ENCODE data around the gene C5orf58.
A peak's percentile ranks its signal among the peaks of the same experiment; 100 is the strongest.

C5orf58 gene

DNA sequence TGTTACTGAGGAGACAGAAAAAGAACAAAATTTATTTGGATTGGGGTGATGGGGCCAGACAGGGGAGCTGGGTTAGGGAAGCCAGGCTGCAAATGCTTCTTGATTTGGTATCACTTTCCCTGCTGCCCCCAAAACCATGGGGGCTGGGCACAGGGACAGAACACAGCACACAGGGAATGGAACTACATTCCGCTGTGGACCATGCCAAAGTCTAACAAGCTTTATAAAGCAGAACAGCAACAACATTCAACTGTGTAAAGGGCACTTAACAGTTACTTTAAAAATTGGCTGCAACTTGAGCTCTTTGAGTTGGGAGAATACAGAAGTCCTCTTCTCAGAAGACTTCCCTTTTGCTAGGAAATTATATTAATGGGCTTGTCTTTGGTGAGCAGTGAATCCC is 23.8 kb downstream of the C5orf58 start:
- DNase-seq (ENCODE audit: low read depth, low spot score), result no peak

DNA sequence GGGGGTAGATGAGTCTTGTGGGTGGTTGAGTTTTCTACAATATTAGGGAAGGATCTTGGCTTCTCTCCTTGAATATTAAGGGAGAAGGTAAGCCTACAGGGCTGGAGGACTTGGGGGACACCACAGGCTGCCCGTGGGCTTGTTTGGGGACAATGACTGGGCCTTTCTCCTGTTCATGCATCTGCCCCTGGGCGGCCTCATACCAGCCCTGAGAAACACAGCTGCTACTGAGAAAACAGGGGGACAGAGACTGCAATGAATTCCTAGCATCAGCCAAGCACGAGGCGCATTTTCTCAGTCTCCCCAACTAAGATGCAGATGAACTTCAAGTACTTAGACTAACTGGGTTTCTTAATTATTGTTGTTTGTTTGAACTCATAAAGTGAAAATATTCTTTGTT is 24.6 kb downstream of the C5orf58 start:
- no peak for DNase-seq (ENCODE audit: low read depth, low spot score)

DNA sequence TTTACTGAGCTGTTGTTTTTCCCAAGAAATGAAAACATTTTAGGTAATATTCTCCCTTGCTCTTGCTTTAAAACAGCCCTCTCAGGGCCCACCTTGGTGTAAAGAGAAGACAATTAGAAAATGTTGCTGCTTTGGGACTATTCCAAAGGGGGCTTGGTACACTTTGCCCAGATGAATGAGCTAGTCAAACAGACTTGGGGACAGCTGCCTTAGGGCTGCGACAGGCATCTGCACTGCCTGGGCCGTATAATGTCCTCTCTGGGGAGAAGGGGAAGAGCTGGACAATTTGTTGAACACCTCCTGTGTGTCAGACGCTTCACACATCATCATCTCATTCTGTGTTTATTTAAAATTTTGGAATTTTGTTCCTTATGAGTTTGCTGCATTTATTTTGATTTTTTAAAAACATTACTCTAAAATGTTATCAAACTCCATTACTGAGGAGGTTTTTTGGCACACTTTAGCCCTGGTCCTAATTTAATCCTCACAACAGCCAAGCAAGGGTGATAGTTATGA is 28.8 kb downstream of the C5orf58 start:
- no peak for DNase-seq (ENCODE audit: low read depth, low spot score)

DNA sequence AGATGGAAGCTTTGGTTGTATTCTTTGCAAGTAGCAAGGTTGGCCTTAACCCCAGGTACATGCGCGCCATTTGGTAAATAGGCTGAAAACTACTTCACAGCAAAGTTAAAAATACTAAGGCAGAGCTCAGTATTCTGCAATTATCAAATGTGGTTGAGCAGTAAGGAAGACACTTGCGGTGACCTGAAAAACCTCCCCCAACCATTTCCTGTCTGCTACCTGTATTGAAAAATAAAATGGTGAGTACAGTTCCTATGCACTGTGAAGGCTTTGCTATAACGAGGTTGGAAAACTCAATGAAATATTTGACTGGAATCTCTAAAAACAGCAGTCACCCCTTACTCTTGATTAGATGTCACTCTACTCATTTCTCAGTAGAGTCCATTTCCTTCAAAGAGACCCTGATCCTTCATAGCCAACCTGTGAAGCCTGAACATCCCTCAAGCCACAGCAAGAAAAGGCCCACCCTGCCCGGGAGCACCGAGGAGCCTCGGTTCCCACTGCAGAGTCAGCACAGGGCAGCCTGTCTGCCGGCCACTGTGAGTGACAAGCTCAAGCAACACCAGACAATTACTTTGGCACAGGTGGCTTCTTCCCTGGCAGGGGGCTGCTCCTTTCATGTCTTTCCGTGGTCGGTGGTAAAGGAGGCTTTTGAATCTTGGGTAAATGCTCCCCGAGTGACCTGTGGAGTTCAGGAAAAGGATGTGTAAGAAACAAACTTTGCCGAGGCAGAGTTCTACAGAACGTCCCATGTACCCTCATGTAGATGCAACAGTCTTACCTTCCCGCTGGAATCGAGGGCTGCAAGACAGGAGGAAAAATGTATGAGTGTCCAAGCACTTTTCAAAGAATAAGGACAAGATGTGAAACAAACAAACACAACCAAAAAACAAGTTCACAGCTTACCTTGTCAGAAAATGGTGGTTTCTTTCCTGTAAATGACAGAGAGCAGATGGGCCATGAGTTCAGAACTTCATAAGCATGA is 29.6 kb downstream of the C5orf58 start:
- no peak for DNase-seq (ENCODE audit: low read depth, low spot score)

GRCh38 chr5:170263906-170264305 is 31.1 kb downstream of the C5orf58 start:
- DNase-seq (ENCODE audit: low read depth, low spot score), result no peak

DNA sequence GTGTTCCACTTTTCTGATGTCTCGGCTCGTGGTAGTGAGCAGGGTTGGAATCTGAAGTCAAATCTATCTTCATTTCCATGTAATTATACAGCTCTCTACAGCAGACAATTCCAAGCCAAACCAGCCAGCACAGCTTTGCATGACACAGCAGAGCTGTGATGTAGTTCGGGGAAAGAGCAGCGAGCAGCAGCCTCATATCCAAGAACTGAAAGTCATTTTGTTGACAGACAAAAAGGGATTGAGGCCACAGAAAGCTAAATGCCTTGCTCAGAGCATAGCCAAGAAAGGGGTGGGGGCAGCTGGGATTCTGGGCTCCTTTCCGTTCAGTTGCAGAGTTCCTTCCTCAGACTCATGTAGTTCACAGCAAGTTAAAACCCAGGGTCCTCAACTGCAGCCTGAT is 32.7 kb downstream of the C5orf58 start:
- DNase-seq (ENCODE audit: low read depth, low spot score), result peak; percentile 60

- peak; percentile 37 for DNase-seq (ENCODE audit: low read depth, low spot score)
Observed at GRCh38 chr5:170266570-170267381, 34.0 kb downstream of the C5orf58 start.

DNA sequence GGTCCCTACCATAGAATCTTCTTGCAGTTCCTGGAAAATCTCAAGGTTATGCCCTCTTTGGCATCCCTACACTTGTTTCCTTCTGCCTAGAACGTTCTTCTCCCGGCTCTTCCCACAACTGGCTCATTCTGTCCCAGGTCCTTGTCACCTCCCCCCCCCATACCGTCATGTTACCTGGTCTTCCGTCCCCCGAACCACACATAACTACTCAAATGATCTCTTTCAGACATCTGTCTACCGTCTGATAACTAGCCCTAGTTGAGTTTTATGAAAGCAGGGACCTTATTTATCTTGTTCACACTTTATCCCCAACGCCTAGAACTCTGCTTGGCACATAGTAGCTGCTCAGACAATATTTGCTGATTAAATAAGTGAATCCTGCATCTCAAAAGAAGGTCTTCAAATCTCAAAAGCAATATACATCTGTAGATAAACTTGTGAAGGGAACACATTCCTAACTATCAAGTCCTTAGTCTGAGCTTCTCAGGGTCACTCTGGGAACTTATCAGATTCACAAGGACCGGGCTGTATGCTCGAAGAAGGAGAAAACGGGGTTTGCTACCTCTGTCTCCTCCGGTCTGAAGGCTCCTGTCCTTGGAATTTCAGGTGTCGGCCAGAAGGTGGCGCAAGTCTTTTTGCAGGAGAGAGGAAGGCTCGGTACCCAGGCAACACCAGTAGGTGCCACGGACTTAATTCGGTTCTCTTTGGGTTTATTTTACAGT is 34.8 kb downstream of the C5orf58 start:
- peak; percentile 81 for DNase-seq (ENCODE audit: low read depth, low spot score)

- DNase-seq (ENCODE audit: low read depth, low spot score), result no peak
Observed at GRCh38 chr5:170268153-170268689, 35.4 kb downstream of the C5orf58 start.

GRCh38 chr5:170268884-170269283 is 36.1 kb downstream of the C5orf58 start:
- DNase-seq (ENCODE audit: low read depth, low spot score), result no peak

GRCh38 chr5:170269579-170269978 is 36.8 kb downstream of the C5orf58 start:
- DNase-seq (ENCODE audit: low read depth, low spot score), result no peak

- no peak for DNase-seq (ENCODE audit: low read depth, low spot score)
Observed at GRCh38 chr5:170270293-170271069, 37.7 kb downstream of the C5orf58 start.

- DNase-seq (ENCODE audit: low read depth, low spot score), result peak; percentile 82
Observed at GRCh38 chr5:170273968-170274710, 41.4 kb downstream of the C5orf58 start.

- DNase-seq (ENCODE audit: low read depth, low spot score), result no peak
Observed at GRCh38 chr5:170275376-170275994, 42.7 kb downstream of the C5orf58 start.

GRCh38 chr5:170276140-170276539 is 43.4 kb downstream of the C5orf58 start:
- DNase-seq (ENCODE audit: low read depth, low spot score), result no peak

GRCh38 chr5:170277867-170278281 is 45.1 kb downstream of the C5orf58 start:
- DNase-seq (ENCODE audit: low read depth, low spot score), result peak; percentile 16

DNA sequence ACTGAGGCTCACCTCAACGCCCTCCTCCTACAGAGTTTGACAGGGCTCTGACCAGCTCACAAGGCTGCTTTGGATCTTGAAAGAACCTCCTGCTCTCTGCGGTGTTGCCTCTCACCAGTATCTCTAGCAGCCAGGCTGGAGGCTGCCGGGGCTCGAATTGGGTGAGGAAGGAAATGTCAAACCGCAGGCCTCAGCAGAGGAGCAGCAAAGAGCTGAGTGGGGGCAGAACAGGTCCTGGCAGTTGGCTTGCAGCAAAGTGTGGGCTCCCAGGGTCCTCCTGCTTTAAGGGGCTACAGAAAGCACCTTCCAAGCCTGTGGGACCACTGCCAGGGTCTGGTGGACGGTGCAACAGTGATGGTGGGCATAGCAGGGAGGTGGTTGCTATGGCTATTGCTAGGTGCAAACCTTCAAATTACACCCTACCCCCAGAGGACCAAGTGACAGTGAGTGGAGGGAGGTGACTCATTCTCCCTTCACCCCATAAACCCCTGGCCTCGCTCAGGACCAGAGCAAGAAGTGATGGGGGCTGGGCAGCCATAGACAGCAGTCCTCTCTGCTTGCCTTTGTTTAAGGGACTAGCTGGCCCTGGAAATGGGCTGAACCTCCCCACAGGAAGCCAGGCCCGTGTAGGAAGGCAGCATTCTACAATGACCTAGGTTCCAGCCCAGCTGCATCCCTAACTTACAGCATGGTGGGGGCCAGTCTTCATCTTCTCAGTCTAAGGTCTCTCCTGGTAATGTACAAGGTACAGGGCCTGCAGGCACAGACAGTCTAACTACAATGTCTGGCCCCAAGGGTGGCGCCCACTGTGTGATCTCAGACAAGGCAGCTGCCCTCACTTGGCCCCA is 46.0 kb downstream of the C5orf58 start:
- peak; percentile 46 for DNase-seq (ENCODE audit: low read depth, low spot score)

GRCh38 chr5:170279459-170279817 is 46.7 kb downstream of the C5orf58 start:
- DNase-seq (ENCODE audit: low read depth, low spot score), result no peak

Data from ELF-1 (cell line).